OCI-LY7 (cell line): ENCODE results near the gene SMPD3. TPM values are rescaled to one million over a fixed set of nuclear protein-coding genes. Genes with fewer than 3 reads are reported as not detected.

Experiments
- BruUV-seq: library from RNA; stranded (reverse); fragments of 400-500 nt; replicated peaks from 2 replicates; lab custom pipeline; 2021; lab: Mats Ljungman, UMichigan
- CTCF ChIA-PET: fragments of 300-600 bp; sonication (Branson Sonifier 250); formaldehyde crosslinking; loops from one replicate; lab custom pipeline; 2022; ENCODE audit warnings: antibody characterized with exemption; ENCODE audit not compliant: unreplicated experiment; lab: Charles Lee
- POLR2A ChIA-PET: fragments of 300-600 bp; sonication (Branson Sonifier 250); formaldehyde crosslinking; loops from one replicate; lab custom pipeline; 2022; ENCODE audit warnings: antibody characterized with exemption; lab: Charles Lee
- DNase-seq: peaks from one replicate; pipeline ENCODE4 v3.0.0-alpha.2; 2015; ENCODE audit warnings: low spot score
- H2AFZ ChIP-seq: fragments of 200-600 bp; sonication (generic), shearing (Covaris generic); 2 replicates; pipeline ENCODE4 v1.6.1; 2014; ENCODE audit warnings: mild to moderate bottlenecking, antibody characterized with exemption, low read length, moderate library complexity
- H3K27ac ChIP-seq: fragments of 200-600 bp; sonication (generic); 2 replicates; pipeline ENCODE4 v1.5.1; 2014; ENCODE audit warnings: mixed run types, low read depth, mild to moderate bottlenecking, moderate library complexity, low read length, inconsistent platforms; ENCODE audit not compliant: poor library complexity, severe bottlenecking
- H3K36me3 ChIP-seq: fragments of 200-600 bp; sonication (generic); 2 replicates; pipeline ENCODE4 v1.6.1; 2014; ENCODE audit warnings: mild to moderate bottlenecking, antibody characterized with exemption, low read length, moderate library complexity, mixed read lengths; ENCODE audit not compliant: insufficient read depth
- H3K4me1 ChIP-seq: fragments of 200-600 bp; sonication (generic); 2 replicates; pipeline ENCODE4 v1.5.1; 2014; ENCODE audit warnings: mild to moderate bottlenecking, low read length; ENCODE audit not compliant: insufficient read depth, poor library complexity, severe bottlenecking
- H3K4me2 ChIP-seq: fragments of 200-600 bp; sonication (generic); 2 replicates; pipeline ENCODE4 v1.6.1; 2014; ENCODE audit warnings: mild to moderate bottlenecking, low read length
- H3K4me3 ChIP-seq: fragments of 200-600 bp; sonication (generic); 2 replicates; pipeline ENCODE4 v1.5.1; 2014; ENCODE audit warnings: mild to moderate bottlenecking, low read depth, low read length; ENCODE audit not compliant: poor library complexity, severe bottlenecking
- H3K79me2 ChIP-seq: fragments of 200-600 bp; sonication (generic); 2 replicates; pipeline ENCODE4 v1.6.1; 2016; ENCODE audit warnings: low read depth, mild to moderate bottlenecking, low read length, moderate library complexity, mixed read lengths; ENCODE audit not compliant: insufficient read depth
- H3K9me2 ChIP-seq: fragments of 200-600 bp; sonication (generic); 2 replicates; pipeline ENCODE4 v1.6.1; 2016; ENCODE audit warnings: mild to moderate bottlenecking, low read length, mixed read lengths; ENCODE audit not compliant: insufficient read depth
- H3K9me3 ChIP-seq: fragments of 200-600 bp; sonication (generic); 2 replicates; pipeline ENCODE4 v1.6.1; 2014; ENCODE audit warnings: mild to moderate bottlenecking, mixed run types, low read length, mixed read lengths
- H4K20me1 ChIP-seq: fragments of 200-600 bp; sonication (generic); 2 replicates; pipeline ENCODE4 v1.6.1; 2014; ENCODE audit warnings: mild to moderate bottlenecking, antibody characterized with exemption, low read length, moderate library complexity, mixed read lengths; ENCODE audit not compliant: insufficient read depth
- CTCF ChIP-seq: fragments of 200-600 bp; sonication (generic); conservative IDR thresholded peaks from 2 replicates; pipeline ENCODE4 v1.5.1; 2014; ENCODE audit warnings: mild to moderate bottlenecking, antibody characterized with exemption, low read length, moderate library complexity, mixed read lengths
- EZH2phosphoT487 ChIP-seq: fragments of 200-600 bp; sonication (generic); IDR thresholded peaks from 2 replicates; pipeline ENCODE4 v1.6.1; 2018; ENCODE audit warnings: low read depth, borderline replicate concordance, mild to moderate bottlenecking, mixed run types, antibody characterized with exemption, low read length, moderate library complexity, mixed read lengths
- intact Hi-C: fragments of 100-400 bp; cut with micrococcal nuclease; formaldehyde crosslinking; loops from one replicate; pipeline ENCODE4 v1.10.0; 2022; ENCODE audit not compliant: unreplicated experiment
- total RNA-seq, 2 experiments: library from RNA; depleted of rRNA in 1 of 2; stranded (reverse); fragments of >200 nt in 1 of 2; shearing (Covaris generic) in 1 of 2; gene quantifications; 2 replicates each; pipeline ENCODE4 v1.2.3, GENCODE V29; 2014 to 2022

Gene SMPD3
- total RNA-seq, 2 experiments from 2014 or later, result 0.16 to 0.51 TPM

GRCh38 chr16:68383858-68384257 is 64.5 kb downstream of the SMPD3 start:
- Histone ChIP-seq H3K4me3 (no peak overlapping the region), H2AFZ (no peak overlapping the region), H3K79me2 (no peaks in the 10 kb centered on the region), H3K4me2 (no peak overlapping the region), H3K27ac (no peak overlapping the region), H3K4me1 (peaks cover 13% of the 10 kb centered on the region), H3K9me2 (no peaks in the 10 kb centered on the region), H4K20me1 (no peaks in the 10 kb centered on the region), H3K36me3 (no peaks in the 10 kb centered on the region), H3K9me3 (no peaks in the 10 kb centered on the region)
- CTCF ChIA-PET, result no interaction called here
- intact Hi-C loops, result no loop called here
- POLR2A ChIA-PET, result no interaction called here
- TF ChIP-seq CTCF (no peak), EZH2phosphoT487 (no peak)
- DNase-seq, result no peak
- BruUV-seq, result no TSS peak

- H3K9me3 ChIP-seq, result no peaks in the 10 kb centered on the region
- no peaks in the 10 kb centered on the region for H3K36me3 ChIP-seq
- peak overlapping the region; percentile 43; the same call in 1 of the 2 replicates for H3K4me2 ChIP-seq
- H3K9me2 ChIP-seq, result no peaks in the 10 kb centered on the region
- no peak overlapping the region for H3K27ac ChIP-seq
- H2AFZ ChIP-seq, result no peak overlapping the region
- DNase-seq, result peak; percentile 65
- no peaks in the 10 kb centered on the region for H4K20me1 ChIP-seq
- CTCF ChIA-PET, result no interaction called here
- intact Hi-C loops, result no loop called here
- POLR2A ChIA-PET, result interaction anchor here (0.6 to 1.4 kb wide), 2 partner anchors 12 to 97 kb away, joined by 5 read pairs; no protein-coding TSS in a partner anchor
- no peaks in the 10 kb centered on the region for H3K79me2 ChIP-seq
- TF ChIP-seq CTCF (peak; percentile 72), EZH2phosphoT487 (no peak)
- no peak overlapping the region for H3K4me3 ChIP-seq
- no TSS peak for BruUV-seq
- peaks cover 13% of the 10 kb centered on the region for H3K4me1 ChIP-seq
Observed at GRCh38 chr16:68382296-68382718, 66.0 kb downstream of the SMPD3 start.

GRCh38 chr16:68381363-68381724 is 67.0 kb downstream of the SMPD3 start:
- DNase-seq, result no peak

More at GRCh38 chr16:68381363-68381724, 67.0 kb downstream of the SMPD3 start:
- BruUV-seq, result no TSS peak
- no peaks in the 10 kb centered on the region for H3K9me2 ChIP-seq
- H2AFZ ChIP-seq, result no peak overlapping the region
- no peaks in the 10 kb centered on the region for H4K20me1 ChIP-seq
- H3K27ac ChIP-seq, result no peak overlapping the region
- H3K4me2 ChIP-seq, result no peak overlapping the region
- ChIA-PET POLR2A (interaction anchor here (1.4 kb wide), 1 partner anchor 13 kb away, joined by 5 read pairs; no protein-coding TSS in a partner anchor), CTCF (interaction anchor here (0.7 kb wide), 1 partner anchor 99 kb away, joined by 4 read pairs; no protein-coding TSS in a partner anchor)
- H3K4me3 ChIP-seq, result no peak overlapping the region
- intact Hi-C loops, result no loop called here
- no peaks in the 10 kb centered on the region for H3K36me3 ChIP-seq
- TF ChIP-seq CTCF (no peak), EZH2phosphoT487 (no peak)
- no peaks in the 10 kb centered on the region for H3K79me2 ChIP-seq
- H3K9me3 ChIP-seq, result no peaks in the 10 kb centered on the region
- H3K4me1 ChIP-seq, result peaks cover 13% of the 10 kb centered on the region
